Lower lobe of right lung (tissue), 2 donors: ENCODE measurements around the gene DNAH2. TPM values are rescaled to one million over a fixed set of nuclear protein-coding genes. Genes with fewer than 3 reads are reported as not detected.

Experiments
- ATAC-seq, 2 donors: fragments of 200-7000 bp; cut with Tn5 transposase; one replicate each; pipeline ENCODE4 v1.9.1; 2020 to 2022; ENCODE audit warnings: mild to moderate bottlenecking in 2 of 2, moderate library complexity in 2 of 2
- DNase-seq: peaks from one replicate; pipeline ENCODE4 v3.0.0-alpha.2; 2020
- H3K27ac ChIP-seq: fragments of 200-600 bp; one replicate; pipeline ENCODE4 v1.8.0; 2022
- H3K27me3 ChIP-seq: fragments of 200-600 bp; one replicate; pipeline ENCODE4 v1.8.0; 2022; ENCODE audit warnings: low read depth
- H3K36me3 ChIP-seq: fragments of 200-600 bp; one replicate; pipeline ENCODE4 v1.8.0; 2022; ENCODE audit warnings: mild to moderate bottlenecking
- H3K4me1 ChIP-seq: fragments of 200-600 bp; one replicate; pipeline ENCODE4 v1.8.0; 2022
- H3K4me3 ChIP-seq: fragments of 200-600 bp; one replicate; pipeline ENCODE4 v1.8.0; 2022; ENCODE audit warnings: mild to moderate bottlenecking
- H3K9me3 ChIP-seq: fragments of 200-600 bp; one replicate; pipeline ENCODE4 v1.8.0; 2022
- intact Hi-C: fragments of 100-400 bp; cut with DNase I; formaldehyde crosslinking; loops from one replicate; pipeline ENCODE4 v1.11.0; 2022
- total RNA-seq: library from RNA; stranded (reverse); fragmentation: NEBNext Ultra II Directional; extraction: Animal tissue kit (Norgen Biotek cat#: 25700); gene quantifications from one replicate; pipeline ENCODE4 v1.2.1, GENCODE V29; 2021
- TF ChIP-seq, protein P1 (sequence below): fragments of 200-600 bp; IDR thresholded peaks from one replicate; pipeline ENCODE4 v1.8.0; 2022; ENCODE audit warnings: antibody characterized with exemption, mild to moderate bottlenecking
- donor health status: DM: no; HTN: yes; CAD: no; lungs with severe emphysema.

Gene DNAH2
- total RNA-seq, 1 donor from 2014 or later = 6.2 TPM

DNA sequence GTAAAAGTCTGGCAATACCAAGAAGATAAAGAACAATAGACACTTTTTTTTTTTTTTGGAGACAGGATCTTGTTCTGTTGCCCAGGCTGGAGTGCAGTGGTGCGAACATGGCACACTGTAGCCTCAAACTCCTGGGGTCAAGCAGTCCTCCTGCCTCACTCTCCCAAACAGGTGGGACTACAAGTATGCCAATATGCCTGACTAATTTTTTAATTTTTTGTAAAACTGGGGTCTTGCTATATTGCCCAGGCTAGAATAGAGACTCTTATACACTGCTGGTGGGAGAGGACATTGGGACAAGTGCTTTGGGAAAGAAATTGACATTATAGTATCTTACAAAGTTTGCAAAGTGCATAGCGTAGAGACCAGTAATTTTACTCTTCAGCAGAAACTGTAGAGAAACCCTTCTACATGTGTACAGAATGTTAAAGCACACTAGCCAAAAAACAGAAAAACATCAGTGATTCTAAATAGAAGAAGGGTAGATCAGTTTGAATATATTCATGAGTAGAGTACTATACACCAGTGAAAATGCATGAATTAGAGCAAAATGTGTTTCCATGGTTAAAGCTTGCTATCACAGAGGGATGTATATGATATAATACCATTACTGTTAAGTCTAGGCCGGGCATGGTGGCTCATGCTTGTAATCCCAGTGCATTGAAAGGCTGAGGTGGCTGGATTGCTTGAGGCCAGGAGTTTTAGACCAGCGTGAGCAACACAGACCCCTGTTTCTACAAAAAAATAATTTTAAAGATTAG lies 19.5 kb upstream of the DNAH2 start:
- TF ChIP-seq, protein P1, sequence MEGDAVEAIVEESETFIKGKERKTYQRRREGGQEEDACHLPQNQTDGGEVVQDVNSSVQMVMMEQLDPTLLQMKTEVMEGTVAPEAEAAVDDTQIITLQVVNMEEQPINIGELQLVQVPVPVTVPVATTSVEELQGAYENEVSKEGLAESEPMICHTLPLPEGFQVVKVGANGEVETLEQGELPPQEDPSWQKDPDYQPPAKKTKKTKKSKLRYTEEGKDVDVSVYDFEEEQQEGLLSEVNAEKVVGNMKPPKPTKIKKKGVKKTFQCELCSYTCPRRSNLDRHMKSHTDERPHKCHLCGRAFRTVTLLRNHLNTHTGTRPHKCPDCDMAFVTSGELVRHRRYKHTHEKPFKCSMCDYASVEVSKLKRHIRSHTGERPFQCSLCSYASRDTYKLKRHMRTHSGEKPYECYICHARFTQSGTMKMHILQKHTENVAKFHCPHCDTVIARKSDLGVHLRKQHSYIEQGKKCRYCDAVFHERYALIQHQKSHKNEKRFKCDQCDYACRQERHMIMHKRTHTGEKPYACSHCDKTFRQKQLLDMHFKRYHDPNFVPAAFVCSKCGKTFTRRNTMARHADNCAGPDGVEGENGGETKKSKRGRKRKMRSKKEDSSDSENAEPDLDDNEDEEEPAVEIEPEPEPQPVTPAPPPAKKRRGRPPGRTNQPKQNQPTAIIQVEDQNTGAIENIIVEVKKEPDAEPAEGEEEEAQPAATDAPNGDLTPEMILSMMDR = no peak
- no peak for ATAC-seq
- no peak for DNase-seq
- Histone ChIP-seq H3K27ac (no peak overlapping the region), H3K9me3 (no peaks in the 10 kb centered on the region), H3K27me3 (peaks cover 4% of the 10 kb centered on the region), H3K4me3 (no peak overlapping the region), H3K36me3 (peaks cover 27% of the 10 kb centered on the region), H3K4me1 (no peaks in the 10 kb centered on the region)
- intact Hi-C loops = no loop called here

DNA sequence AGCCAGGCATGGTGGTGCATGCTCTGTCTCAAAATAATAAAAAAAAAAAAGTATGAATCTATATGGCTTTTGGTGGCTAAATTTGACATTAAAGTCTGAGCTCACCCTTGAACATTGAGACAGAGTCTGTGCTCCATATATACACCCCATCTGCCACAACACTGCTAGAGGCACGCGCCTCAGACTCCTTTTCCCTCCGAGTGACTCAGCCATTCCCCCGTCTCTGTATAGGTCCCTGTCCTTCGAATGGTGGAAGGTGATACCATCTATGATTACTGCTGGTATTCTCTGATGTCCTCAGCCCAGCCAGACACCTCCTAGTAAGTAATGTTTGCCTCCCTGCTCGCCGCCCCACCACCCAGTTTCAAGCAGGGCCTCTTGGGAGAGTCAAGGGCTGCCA lies 17.0 kb upstream of the DNAH2 start:
- Histone ChIP-seq H3K4me1 (peaks cover 12% of the 10 kb centered on the region), H3K27ac (no peak overlapping the region), H3K36me3 (peaks cover 24% of the 10 kb centered on the region), H3K27me3 (peaks cover 24% of the 10 kb centered on the region), H3K4me3 (no peak overlapping the region), H3K9me3 (no peaks in the 10 kb centered on the region)
- ATAC-seq = no peak
- TF ChIP-seq, protein P1 = no peak
- no peak for DNase-seq
- intact Hi-C loops = no loop called here

DNA sequence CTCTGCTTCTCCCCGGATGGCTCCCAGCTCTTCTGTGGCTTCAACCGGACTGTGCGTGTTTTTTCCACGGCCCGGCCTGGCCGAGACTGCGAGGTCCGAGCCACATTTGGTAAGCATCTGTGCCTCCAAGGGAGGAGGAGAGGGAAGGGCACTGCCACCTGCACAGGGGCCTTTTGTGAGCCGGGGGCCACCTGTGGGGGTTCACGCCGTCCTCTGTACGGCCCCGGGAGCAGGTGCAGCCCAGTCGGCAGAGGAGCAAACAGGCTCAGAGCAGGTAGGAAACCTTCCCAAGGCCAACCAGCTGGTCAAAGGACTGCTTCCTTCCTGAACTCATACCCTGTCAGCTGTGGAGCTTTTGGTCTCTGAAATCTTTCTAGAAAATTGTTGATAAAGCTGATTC lies 15.9 kb upstream of the DNAH2 start:
- intact Hi-C loops = no loop called here
- no peak for DNase-seq
- Histone ChIP-seq H3K27ac (no peak overlapping the region), H3K27me3 (peaks cover 35% of the 10 kb centered on the region), H3K4me3 (no peak overlapping the region), H3K36me3 (peaks cover 21% of the 10 kb centered on the region), H3K9me3 (no peaks in the 10 kb centered on the region), H3K4me1 (peaks cover 12% of the 10 kb centered on the region)
- ATAC-seq = no peak
- TF ChIP-seq, protein P1 = no peak

DNA sequence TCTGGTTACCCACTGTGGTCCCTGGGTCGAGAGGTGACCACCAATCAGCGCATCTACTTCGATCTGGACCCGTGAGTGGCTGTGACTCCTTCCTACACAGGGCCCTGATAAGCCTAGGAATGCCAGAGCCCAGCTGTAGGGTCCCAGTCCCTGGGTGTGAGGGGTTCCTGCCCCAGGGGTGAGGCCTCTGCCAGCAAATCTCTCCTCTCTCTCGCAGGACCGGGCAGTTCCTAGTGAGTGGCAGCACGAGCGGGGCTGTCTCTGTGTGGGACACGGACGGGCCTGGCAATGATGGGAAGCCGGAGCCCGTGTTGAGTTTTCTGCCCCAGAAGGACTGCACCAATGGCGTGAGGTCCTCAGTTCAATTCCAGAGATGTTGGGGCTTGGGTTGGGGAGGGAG lies 14.8 kb upstream of the DNAH2 start:
- peaks cover 21% of the 10 kb centered on the region for H3K36me3 ChIP-seq
- peaks cover 46% of the 10 kb centered on the region for H3K27me3 ChIP-seq
- H3K9me3 ChIP-seq = no peaks in the 10 kb centered on the region
- TF ChIP-seq, protein P1 = no peak
- H3K4me1 ChIP-seq = peaks cover 12% of the 10 kb centered on the region
- no peak for ATAC-seq
- no peak overlapping the region for H3K27ac ChIP-seq
- H3K4me3 ChIP-seq = no peak overlapping the region
- DNase-seq = no peak
- intact Hi-C loops = no loop called here

DNA sequence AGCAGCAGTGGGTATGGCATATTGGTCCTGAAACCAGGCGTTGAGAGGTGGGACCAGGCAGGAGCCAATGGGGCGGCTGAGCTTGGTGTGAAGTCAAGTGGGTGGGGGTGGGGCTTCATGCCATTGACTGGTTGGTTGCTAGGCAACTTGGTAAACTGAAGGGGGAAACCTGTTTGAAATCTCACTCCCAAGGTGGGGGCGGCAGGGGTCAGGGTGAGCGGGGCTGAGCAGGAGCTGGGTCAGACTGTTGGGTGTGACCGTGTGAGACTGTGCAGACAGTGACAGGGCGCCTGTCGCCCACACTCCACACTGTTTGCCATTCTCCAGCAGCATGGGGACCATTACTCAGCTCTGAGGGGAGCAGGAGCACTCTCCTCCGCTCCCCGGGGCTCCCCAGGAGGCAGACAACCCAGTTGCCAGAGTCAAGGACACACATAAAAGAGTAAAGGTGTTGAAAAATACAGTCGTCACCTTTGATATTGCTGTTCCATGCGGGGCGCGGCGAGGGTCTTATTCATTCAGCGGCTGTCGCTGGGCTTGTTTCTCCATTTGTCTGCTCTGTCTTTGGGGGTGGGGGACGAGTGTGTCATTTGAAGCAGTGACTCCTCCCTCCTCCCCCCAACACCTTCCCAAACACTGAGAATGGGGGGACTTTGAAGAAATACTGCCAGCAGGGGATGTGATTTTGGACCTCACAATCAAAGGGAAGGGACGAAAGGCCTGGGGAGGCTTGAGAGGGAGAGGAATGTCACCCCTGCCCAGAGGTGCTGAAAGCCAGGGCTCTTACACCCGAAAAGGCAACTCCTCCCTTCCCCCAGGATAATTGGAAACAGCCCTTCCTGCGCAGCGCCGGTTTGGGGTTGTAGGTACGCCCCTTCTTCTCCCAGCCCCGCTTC lies 13.7 kb upstream of the DNAH2 start:
- Histone ChIP-seq H3K27ac (no peak overlapping the region), H3K27me3 (peaks cover 53% of the 10 kb centered on the region), H3K36me3 (peaks cover 21% of the 10 kb centered on the region), H3K9me3 (no peaks in the 10 kb centered on the region), H3K4me1 (peaks cover 12% of the 10 kb centered on the region), H3K4me3 (no peak overlapping the region)
- intact Hi-C loops = no loop called here
- TF ChIP-seq, protein P1 = no peak
- DNase-seq (peak; percentile 53), ATAC-seq (peak; percentile 52 to 61)
